HCEC 1CT (cell line): ENCODE measurements around the gene YPEL3.
"Not testable (repeated sequence)": the region's sequence is repeated elsewhere in the genome, so short reads cannot be mapped to it uniquely, and the experiment has no call there.

Experiments
- DNase-seq: peaks from one replicate; pipeline ENCODE4 v3.0.0-alpha.2; 2017

Gene YPEL3

GRCh38 chr16:30096105-30096861 is at the start of gene YPEL3:
Gene YPEL3, minus strand, starts transcription at chr16:30096213. Its CDS starts 731 bp downstream, at chr16:30095482.
- DNase-seq, result peak; percentile 88

- no peak for DNase-seq
Observed at GRCh38 chr16:30145657-30146056, 49.6 kb upstream of the YPEL3 start.

GRCh38 chr16:30144917-30145316 is 48.9 kb upstream of the YPEL3 start:
- DNase-seq, result no peak

GRCh38 chr16:30144017-30144416 is 48.0 kb upstream of the YPEL3 start:
- no peak for DNase-seq

GRCh38 chr16:30143347-30143702 is 47.3 kb upstream of the YPEL3 start:
- DNase-seq, result no peak

- DNase-seq, result peak; percentile 16
Observed at GRCh38 chr16:30142672-30143346, 46.8 kb upstream of the YPEL3 start.

GRCh38 chr16:30141750-30142149 is 45.7 kb upstream of the YPEL3 start:
- DNase-seq, result no peak

GRCh38 chr16:30139583-30140481 is 43.8 kb upstream of the YPEL3 start:
- no peak for DNase-seq

GRCh38 chr16:30137897-30138296 is 41.9 kb upstream of the YPEL3 start:
- no peak for DNase-seq

- no peak for DNase-seq
Observed at GRCh38 chr16:30136971-30137605, 41.1 kb upstream of the YPEL3 start.

GRCh38 chr16:30132591-30132990 is 36.6 kb upstream of the YPEL3 start:
- DNase-seq, result no peak

- DNase-seq, result no peak
Observed at GRCh38 chr16:30131869-30132475, 36.0 kb upstream of the YPEL3 start.

GRCh38 chr16:30127993-30128392 is 32.0 kb upstream of the YPEL3 start:
- DNase-seq, result no peak

- DNase-seq, result not testable (repeated sequence)
Observed at GRCh38 chr16:30125690-30126089, 29.7 kb upstream of the YPEL3 start.

- no peak for DNase-seq
Observed at GRCh38 chr16:30124985-30125379, 29.0 kb upstream of the YPEL3 start.

- no peak for DNase-seq
Observed at GRCh38 chr16:30122604-30123160, 26.7 kb upstream of the YPEL3 start.

- peak; percentile 20 for DNase-seq
Observed at GRCh38 chr16:30121741-30122571, 25.9 kb upstream of the YPEL3 start.

- no peak for DNase-seq
Observed at GRCh38 chr16:30120340-30121105, 24.5 kb upstream of the YPEL3 start.

- no peak for DNase-seq
Observed at GRCh38 chr16:30119428-30119827, 23.4 kb upstream of the YPEL3 start.

GRCh38 chr16:30117768-30118167 is 21.8 kb upstream of the YPEL3 start:
- DNase-seq, result no peak
